GM19397 (cell line): ENCODE data around the gene ECE1.

Experiments
- ATAC-seq: cut with Tn5 transposase; IDR thresholded peaks from one replicate; pipeline ENCODE4 v1.9.1; 2021; ENCODE audit warnings: mild to moderate bottlenecking, moderate library complexity; ENCODE audit not compliant: unreplicated experiment

ECE1 gene

DNA sequence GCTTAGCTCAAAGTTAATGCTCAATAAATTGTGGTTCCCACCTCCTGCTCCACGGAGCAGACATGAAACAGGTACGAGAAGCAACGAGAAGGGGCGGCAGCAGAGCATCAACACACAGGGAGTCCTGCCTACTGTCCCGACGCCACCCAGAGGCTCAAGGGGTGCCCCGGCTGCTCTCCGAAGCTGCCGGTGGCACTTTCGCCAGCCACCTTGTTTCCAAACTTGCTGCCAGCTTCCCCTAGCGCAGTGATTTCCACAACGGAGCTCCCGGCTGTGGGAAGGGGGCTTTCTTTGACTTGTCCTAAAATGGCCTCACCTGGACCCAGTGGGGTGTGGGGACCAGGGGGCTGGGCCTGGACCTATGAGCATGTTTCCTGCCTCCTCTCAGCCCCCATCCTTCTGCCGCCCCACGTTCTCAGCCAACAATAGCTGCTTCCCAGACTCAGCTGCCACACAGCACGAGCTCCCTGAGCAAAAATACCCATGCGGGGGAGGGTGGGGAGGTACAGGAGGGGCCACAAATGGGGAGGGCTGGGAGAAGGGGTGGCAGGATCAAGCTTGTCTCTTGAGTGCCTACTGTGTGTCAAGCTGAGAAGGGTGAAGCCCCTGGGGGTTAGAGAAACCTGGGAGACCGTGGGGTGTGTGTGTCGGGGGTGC, 35.6 kb upstream of the ECE1 start:
- ATAC-seq = no peak

DNA sequence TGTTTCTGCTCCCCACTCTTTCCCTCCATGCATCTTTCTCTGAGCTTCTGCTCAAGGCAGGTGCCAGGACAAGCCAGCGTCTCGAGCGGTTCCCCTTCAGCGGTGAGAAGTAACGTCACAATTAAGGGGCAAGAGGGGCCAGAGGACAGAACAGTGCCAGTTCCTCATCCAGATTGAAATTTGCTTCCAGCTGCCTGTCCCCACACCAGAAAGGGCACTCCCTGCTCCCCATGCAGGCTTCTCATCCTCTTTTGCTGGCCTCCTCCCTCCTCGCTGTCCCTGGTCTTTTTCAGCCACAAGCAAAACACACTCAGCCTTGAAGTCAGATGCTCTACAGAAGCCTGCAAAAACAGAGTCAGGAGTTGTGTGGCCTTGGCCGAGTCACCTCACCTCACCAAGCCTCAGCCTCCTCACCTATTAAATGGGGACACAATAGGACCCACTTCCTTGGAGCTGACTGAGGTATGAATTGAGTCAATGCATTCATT, 35.0 kb upstream of the ECE1 start:
- ATAC-seq = no peak

DNA sequence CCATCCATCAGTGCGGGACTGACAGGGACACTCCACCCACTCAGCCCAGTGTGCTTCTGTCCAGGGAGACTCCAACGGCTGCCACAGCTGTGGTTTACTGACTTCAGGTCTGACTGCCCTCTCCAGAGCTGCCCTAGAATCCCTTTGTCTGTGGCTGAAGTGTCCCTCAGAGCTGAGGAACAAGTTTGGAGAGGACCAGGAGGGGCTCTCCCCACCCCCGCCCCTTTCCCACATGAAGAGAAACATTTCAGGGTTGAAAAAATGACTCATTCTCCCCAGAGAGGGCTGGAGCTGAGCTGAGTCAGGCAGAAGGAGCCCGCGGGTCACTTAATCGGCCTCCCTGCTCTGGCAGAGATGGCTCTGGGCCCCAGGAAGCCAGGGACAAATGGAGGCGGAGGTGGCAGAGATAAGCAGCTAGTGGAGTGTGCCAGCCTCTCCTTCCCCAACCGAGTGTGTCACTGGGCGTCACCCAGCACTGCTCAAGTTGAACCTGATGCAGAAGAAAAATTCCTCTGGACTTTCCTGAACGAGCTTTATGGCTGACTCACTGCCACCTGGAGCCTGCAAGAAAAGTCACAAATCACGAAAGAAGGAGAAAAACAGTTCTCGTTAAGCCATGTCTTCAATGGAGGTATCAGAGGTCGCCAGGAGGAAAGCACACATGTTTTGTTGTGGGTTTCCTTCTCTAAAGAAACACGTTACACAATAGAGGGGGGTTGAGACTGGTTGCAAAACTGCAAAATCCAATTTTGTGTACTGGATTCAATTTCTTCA, 34.3 kb upstream of the ECE1 start:
- ATAC-seq = no peak

DNA sequence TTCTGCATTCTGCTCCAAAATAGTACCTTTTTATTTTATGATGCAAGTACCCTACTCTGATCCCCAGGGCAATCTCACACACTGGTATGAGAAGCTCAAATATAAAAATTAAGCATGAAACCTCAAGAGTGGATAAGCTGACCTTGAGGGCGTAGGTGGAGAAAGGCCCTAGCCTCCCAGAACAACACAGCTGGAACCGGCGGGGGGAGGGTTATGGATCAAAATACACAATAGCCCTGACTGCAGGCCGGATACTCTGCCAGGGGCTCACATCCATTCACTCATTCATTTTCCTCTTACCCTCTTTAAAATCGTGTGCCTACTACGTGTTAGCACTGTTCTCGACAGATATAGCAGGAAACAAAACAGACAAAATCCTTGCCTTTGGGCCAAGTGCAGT, 32.8 kb upstream of the ECE1 start:
- ATAC-seq = no peak

DNA sequence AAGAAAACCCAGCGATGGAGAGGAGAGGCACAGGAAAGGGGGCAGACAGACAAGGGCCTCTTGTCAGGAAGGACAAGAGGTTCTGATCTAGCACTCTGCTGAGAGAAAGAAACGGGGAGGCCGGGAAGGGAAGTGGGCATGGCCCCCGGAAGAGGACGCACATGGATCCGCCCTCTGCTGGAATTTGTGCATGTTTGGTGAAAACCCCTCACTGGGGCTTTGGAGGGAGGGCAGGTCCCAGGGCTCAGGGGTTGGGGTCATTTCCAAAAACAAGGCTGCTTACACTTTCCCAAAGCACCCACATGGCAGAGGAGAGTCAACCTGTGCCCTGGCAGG, 32.4 kb upstream of the ECE1 start:
- no peak for ATAC-seq

DNA sequence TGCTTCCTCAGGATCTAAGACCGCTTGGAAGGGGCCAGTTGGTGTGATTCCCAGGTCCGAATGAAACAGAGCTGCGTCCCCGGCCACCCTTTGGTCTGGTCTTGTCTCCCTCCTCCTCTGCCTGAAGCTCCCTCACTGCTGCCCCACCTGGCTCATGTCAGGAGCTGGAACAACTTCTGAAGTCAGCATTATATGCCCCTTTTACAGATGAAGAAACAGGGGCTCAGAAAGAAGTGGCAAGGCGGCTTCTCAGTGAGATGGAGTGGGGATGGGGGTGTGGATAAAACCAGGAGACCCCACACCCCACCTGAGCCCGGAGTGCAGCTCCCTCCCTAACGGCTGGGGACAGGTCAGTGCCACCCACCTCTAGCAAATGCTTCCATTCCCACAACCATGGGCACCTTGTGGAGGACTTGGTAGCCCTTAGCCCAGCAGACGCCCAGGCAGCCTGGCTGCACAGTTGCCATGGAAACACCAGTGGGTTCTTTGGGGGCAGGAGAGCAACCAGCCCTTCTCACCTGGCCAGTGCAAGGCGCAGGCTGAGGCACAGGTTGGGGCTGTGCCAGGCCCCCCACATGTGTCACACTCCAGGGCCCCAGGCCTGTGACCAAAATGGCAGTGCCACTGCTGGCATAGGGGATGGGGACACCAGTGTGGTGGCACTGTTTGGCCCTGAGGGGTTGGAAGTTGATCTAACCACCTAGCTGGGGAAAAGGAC, 31.9 kb upstream of the ECE1 start:
- ATAC-seq = no peak

DNA sequence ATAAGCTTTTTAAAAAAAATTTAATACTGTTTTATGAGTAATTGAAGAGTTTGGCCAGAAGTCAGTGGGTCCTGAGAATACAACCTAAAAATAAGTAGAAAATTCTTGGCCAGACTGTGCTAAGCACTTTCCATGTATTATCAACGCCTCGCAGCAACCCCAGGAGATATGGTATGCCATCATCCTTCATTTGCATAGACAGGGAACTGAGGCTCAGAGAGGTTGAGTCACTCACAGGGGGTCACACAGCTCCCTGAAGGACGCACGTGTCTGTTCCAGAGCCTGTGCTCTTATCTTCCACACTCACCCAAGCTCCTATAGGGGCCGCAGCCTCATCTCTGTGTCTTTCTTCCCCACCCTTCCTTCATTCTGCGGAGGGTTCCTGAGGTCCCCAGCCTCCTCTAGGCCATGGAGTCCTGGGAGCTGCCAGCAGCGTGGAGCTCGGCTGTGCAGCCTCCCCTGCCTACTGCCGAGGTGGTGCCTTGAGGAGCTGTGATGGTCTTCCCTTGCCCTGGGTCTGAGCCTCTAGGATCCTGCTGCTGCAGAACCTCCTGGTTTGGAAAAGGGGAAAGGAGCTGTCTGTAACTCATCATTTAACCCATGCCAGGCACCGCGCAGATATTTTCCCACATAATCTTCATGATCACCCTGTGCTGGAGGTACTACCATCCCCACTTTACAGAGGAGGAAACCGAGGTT, 30.3 kb upstream of the ECE1 start:
- ATAC-seq = no peak

DNA sequence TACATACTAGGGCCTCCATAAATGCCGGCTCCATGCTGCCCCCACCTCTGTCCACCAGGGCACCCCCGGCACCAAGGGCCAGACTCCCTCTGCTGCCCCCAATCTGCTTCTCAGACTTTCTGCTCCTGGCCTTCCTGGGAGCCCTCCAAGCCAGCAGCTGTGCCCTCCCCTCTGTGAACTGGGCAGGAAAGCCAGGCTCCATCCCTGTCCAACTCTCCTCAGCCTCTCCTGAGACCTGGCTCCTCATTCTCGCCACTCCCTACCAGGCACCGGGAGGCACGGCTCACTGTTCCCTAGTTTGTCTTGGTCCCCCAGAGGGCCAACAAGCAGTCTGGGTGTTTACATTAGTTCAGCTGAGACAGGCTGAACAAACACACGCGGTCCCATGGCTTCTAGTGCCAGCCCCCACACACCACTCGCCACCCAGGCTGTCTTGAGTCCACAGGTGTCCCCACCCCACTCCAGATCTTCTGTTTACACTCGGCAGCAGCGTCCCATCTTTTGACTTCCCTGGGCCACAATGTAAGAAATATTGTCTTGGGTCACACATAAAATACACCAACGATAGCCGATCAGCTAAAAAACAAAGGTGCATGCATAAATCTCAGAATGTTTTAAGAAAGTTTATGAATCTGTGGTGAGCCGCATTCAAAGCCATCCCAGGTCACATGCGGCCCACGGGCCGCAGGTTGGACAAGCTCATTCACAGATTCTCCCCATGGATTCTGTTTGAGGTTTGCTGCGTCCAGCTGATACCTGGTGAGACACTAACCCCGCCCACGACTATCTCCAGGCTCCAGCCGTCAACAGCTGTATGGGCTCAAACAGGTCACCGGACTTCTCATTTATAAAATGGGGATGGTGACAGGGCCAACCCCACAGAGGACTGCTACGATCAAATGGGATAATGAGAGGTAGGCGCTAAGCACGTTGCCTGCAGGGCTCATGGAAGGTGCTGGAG, 29.5 kb upstream of the ECE1 start:
- no peak for ATAC-seq

DNA sequence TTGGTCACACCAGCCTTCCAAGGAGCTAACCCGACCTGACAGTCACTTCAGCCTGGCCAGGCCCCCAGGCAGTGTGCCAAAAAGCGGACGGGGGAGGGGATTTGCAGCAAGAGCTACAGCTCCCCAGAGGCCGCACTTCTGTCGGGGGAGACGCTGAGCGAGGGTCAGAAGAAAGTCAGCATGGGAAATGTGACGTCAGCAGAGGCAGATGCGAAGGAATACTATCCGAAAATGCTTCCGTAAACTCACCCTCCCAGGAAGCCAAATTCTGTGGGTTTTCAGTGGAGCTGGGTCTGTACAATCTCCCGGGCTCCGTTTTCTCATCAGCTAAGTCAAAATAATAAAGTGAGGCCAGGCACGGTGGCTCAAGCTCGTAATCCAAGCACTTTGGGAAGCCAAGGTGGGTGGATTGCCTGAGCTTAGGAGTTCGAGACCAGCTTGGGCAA, 28.5 kb upstream of the ECE1 start:
- no peak for ATAC-seq

DNA sequence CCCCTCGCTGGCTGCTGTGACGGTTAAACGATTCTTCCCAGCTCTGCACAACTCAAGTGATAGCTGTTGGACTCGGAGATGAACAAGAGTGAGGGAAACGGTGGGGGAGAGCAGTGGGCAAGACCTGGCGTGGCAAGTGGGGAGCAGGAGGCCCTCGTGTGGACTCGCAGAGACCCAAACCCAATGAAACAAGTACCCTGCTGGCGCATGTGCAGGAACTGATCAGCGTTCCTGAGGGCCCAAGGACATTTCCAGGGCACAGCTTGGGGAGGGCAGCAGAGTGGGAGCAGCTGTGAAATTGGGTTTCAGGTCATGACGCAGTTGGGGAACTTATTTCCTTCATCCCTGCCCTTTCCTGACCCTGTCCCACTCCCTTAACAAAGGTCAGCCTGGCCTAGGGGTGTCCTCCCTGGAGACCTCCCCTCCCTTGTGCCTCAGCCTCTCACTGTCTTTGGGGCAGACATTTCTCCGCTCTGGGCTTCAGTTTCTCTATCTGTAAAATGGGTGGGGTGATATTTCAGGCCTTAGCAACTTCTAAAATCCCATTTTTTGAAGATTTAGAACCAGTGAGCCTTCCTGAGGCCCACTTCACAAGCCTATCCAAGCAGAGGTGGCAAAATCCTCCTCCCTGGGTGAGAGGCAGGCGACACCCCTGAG, 27.9 kb upstream of the ECE1 start:
- ATAC-seq = no peak

DNA sequence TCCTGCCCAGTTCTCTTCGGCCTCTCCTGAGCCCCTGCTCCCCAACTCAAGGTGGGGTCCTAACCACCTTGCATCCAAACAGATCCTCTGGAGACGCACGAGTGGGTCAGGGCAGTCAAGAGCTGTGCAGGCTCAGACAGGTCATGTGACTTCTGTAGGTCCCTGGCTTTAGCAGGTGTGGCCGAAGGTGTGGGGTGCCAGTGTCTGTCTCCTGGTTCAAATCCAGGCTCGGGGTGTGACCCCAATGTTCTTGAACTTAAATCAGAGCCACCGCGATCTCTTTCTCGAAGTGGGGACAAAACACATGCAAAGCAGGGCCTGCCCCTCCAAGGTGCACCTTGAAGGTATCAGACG, 27.4 kb upstream of the ECE1 start:
- no peak for ATAC-seq

DNA sequence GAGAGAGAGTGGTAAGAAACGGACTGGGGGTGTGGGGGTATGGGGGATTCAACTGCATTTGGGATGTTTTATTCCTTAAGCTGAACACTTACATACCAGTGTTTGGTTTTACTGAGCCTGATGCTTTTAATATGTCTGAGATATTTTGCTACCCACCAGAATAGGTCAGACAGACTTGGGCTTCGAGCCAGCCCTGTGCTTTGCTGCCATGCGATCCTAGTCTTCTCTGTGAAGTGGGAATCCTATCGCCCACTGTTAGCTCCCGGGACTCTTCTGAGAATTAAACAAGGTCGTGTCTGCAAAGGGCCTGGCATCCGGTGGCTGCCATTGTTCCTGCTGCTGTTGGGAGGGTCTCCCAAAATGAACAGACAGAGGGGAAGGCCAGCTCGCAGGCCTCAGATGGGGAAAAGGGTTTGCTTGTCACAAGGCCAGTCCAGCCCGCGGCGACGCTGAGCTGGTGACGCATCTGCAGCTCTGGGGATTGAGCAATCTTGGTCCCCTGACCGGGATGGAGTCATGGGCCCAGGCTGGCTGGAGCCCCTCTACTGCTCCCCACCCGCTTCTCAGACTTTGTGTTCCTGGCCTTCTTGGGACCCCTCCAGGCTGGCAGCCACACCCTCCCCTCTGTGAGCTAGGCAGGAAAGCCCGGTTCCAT, 26.9 kb upstream of the ECE1 start:
- no peak for ATAC-seq

DNA sequence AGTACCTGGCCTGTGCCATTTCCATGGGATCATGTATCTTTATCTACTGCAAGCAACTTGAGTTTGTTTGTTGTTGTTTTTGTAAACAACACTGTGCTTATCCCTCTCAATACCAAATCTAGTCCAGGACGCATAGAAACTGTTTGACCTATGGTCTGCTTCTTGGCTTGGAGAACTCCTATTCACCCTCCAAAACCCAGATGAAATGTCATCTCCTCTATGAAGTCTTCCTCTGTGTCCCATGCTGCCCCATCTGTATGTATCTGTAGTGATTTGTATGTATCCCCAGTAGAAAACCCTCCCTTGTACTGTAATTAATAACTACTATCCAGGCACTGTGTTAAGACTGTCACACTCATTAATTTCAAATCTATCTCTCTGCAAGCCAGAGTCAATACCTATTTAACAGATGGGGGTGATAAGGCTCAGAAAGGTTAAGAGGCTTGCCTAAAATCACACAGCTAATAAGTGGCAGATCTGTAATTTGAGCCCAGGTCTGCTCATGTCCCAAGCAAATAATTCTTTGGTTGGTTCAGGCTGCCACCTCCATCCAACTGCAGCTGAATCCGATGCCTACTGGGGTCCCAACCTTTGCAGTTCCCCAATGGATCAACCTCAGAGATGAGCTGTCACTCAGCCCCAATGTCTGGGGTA, 24.6 kb upstream of the ECE1 start:
- ATAC-seq = no peak

DNA sequence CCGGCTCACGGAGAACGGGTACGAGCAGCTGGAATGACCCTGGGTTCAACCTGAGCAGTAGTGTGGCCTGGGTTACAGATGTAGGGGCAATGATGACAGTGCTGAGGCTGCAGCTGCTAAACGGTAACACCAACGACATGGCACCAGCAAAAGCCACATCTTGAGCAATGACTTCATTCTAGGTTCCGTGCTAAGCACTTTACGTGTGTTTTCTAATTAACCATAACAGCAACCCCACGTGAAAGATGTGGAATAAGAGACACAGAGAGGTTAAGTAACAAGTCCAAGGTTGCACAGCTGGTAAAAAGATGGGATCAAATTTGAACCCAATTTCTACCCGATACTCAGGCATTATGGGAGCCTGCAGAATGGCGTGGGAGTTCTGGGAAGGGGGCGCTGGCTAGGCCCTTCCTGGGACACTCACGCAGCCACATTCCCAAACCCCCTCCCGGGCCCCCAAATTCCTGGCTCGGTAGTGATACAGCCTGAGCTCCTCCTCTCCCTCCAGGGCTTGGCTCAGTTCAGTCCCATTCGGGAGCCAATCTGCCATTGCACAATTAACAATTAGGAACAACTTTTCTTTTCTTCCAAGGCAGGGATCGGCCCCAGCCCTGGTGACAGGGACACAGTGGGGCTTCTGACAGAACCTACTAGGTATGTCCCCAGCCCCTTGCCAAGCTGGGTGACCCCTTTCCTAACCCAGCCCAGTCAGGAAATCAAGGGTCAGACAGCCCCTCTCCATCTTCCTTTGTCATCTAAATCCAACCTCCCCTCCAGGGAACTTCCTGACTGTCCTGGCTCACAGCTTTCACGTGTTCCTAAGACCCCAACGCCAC, 23.8 kb upstream of the ECE1 start:
- no peak for ATAC-seq

DNA sequence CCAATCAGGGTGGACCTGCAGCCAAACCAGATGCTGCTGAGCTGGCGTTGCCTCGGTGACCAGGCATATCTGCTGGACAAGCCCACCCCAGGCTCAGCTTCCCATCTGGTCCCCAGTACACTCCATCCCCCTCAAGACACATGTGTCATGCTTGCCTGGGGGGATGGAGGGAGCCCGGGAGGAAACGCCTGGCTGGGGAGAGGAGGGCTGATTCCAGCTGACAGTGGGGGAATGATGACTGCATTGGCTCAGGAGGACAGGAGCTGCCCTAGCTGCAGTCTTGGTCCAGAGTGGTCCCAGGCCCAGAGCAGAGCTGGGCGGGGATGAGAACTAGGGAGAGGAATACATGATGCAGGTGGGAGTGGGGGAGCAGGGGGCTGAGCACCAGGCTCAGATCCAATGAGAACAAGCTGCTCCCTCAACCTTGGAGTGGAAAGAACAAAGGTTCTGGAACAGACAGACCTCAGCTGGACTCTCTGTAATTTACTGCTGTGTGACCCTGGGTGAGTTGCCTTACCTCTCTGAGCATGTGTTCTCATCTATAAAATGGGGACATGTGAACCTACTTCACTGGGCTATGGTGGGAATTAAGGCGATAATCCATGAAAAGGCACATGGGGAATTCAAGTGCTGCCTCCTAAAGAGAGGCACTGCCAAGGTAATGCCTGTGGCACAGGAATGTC, 23.1 kb upstream of the ECE1 start:
- no peak for ATAC-seq

DNA sequence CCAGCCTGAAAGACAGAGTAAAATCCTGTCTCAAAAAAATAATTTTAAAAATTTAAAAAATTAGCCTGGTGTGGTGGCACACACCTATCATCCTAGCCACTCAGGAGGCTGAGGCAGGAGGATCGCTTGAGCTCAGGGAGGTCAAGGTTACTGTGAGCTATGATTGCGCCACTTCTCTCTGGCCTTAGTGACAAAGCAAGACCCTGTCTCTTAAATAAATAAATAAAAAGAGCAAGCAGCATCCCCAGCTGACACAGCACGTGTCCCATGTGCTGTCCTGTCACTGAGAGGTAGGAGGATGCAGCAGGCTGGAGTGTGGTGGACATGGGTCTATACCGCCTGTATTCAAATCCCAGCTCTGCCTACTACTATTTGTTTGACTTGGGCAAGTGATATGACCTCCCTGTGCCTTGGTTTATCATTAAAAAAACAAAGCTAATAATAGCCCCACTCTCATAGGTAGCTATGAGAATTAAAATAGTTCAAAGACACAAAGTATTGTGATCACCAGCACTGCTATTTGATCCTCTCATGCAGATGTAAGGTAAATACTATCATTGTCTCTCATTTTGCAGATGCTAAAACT, 22.2 kb upstream of the ECE1 start:
- no peak for ATAC-seq

DNA sequence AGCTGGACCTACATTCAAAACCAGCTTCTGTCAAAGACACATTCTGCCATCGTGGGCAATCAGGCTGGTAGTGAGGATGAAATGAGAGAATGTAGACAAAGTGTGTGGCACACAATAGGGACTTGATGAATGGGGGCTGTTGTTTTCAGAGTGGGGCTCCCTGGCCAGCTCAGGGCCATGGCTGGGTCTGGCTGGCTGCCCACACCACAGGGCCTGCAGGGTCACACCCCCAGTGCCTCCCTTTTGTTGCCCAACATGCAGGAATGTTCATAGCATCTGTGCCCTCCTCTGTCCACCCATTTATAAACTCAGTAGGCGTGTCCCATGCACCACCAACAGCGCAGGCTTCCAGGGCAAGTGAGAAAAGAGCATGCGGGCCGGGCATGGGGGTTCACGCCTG, 20.8 kb upstream of the ECE1 start:
- ATAC-seq = no peak
